Tibial nerve (tissue), 4 donors: ENCODE data around the gene CCDC112. TPM values are rescaled to one million over a fixed set of nuclear protein-coding genes. Genes with fewer than 3 reads are reported as not detected.

Experiments
- DNase-seq, 2 donors: peaks; one replicate each; pipeline ENCODE4 v3.0.0-alpha.2; 2019; ENCODE audit warnings: low spot score in 2 of 2
- H3K27ac ChIP-seq, 4 donors: fragments of 200-600 bp; sonication (generic) in 3 of 4; one replicate each; pipeline ENCODE4 v1.5.1; 2017 to 2019; ENCODE audit warnings: mild to moderate bottlenecking in 1 of 4
- H3K27me3 ChIP-seq, 2 donors: fragments of 200-600 bp; sonication (generic) in 1 of 2; one replicate each; pipeline versions ENCODE4 v1.5.1 to v1.6.0; 2017 to 2019
- H3K36me3 ChIP-seq, 3 donors: fragments of 200-600 bp; sonication (generic); one replicate each; pipeline ENCODE4 v1.5.1; 2018 to 2019
- H3K4me1 ChIP-seq, 4 donors: fragments of 200-600 bp; sonication (generic) in 3 of 4; one replicate each; pipeline ENCODE4 v1.5.1; 2017 to 2019
- H3K4me3 ChIP-seq, 4 donors: fragments of 200-600 bp; sonication (generic) in 3 of 4; one replicate each; pipeline ENCODE4 v1.5.1; 2017 to 2019; ENCODE audit warnings: mild to moderate bottlenecking in 1 of 4, moderate library complexity in 1 of 4
- H3K9me3 ChIP-seq, 4 donors: fragments of 200-600 bp; sonication (generic) in 3 of 4; one replicate each; pipeline ENCODE4 v1.5.1; 2017 to 2019
- EP300 ChIP-seq, 2 donors: sonication (generic); formaldehyde crosslinking; IDR thresholded peaks; one replicate each; pipeline ENCODE4 v1.6.1; 2017; ENCODE audit warnings: antibody characterized with exemption in 2 of 2, mild to moderate bottlenecking in 1 of 2
- POLR2A ChIP-seq, 2 donors: fragments of 450-650 bp; IDR thresholded peaks; one replicate each; pipeline ENCODE4 v1.6.1; 2017; ENCODE audit warnings: antibody characterized with exemption in 2 of 2, mild to moderate bottlenecking in 2 of 2, moderate library complexity in 2 of 2
- WGBS, 2 donors: methylation state at CpG; one replicate each; pipeline ENCODE4 v1.1.5; 2018; 5-methylcytosine and 5-hydroxymethylcytosine counted together
- total RNA-seq, 4 donors: library from RNA; depleted of rRNA; stranded (reverse); fragments of >200 nt; gene quantifications; one replicate each; pipeline ENCODE4 v1.1.0, GENCODE V29; 2016
- TF ChIP-seq, protein P1 (sequence below), 5 experiments: fragments of 200-600 bp in 3 of 5; fragments of 450-650 bp in 2 of 5; sonication (generic) in 3 of 5; IDR thresholded peaks; one replicate each; pipeline ENCODE4 v1.5.1; 2016 to 2019; ENCODE audit warnings: antibody characterized with exemption in 5 of 5, mild to moderate bottlenecking in 3 of 5, moderate library complexity in 2 of 5

Gene CCDC112
- total RNA-seq, 4 donors from 2014 or later, result 5.7 to 15.0 (median 13.8) TPM

DNA sequence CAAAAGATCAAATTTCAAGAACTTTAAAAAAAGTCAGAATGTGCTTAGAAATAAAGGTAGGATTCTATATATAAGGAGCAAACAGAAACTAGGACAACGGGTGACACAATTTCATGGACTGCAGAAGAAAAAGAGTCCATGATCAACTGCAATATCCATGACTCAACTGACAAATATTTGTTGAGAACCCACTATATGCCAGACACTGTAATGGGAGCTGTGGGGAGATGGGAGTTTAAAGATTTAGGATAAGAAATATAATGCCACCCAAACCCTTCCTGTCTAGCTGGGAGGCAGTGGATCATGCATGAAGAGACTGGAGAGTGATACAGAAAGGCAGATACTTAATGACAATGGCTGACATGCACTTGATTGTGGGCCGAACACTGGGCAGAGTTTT lies 27.6 kb upstream of the CCDC112 start:
- no peaks in the 10 kb centered on the region for H3K27me3 ChIP-seq
- no peaks in the 10 kb centered on the region for H3K36me3 ChIP-seq
- TF ChIP-seq EP300 (IDR thresholded peaks at IDR 0.05) (no peak), POLR2A (IDR thresholded peaks at IDR 0.05) (no peak)
- TF ChIP-seq, protein P1, sequence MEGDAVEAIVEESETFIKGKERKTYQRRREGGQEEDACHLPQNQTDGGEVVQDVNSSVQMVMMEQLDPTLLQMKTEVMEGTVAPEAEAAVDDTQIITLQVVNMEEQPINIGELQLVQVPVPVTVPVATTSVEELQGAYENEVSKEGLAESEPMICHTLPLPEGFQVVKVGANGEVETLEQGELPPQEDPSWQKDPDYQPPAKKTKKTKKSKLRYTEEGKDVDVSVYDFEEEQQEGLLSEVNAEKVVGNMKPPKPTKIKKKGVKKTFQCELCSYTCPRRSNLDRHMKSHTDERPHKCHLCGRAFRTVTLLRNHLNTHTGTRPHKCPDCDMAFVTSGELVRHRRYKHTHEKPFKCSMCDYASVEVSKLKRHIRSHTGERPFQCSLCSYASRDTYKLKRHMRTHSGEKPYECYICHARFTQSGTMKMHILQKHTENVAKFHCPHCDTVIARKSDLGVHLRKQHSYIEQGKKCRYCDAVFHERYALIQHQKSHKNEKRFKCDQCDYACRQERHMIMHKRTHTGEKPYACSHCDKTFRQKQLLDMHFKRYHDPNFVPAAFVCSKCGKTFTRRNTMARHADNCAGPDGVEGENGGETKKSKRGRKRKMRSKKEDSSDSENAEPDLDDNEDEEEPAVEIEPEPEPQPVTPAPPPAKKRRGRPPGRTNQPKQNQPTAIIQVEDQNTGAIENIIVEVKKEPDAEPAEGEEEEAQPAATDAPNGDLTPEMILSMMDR (IDR thresholded peaks at IDR 0.05), result no peak
- H3K4me1 ChIP-seq, result peaks cover 0 to 11% (median 5%) of the 10 kb centered on the region in 4 donors
- 92 to 93% methylated on average over 2 of the region's 2 CpGs for WGBS, 2 donors
- no peak for DNase-seq
- H3K9me3 ChIP-seq, result no peaks in the 10 kb centered on the region
- H3K4me3 ChIP-seq, result no peak overlapping the region
- H3K27ac ChIP-seq, result no peak overlapping the region

DNA sequence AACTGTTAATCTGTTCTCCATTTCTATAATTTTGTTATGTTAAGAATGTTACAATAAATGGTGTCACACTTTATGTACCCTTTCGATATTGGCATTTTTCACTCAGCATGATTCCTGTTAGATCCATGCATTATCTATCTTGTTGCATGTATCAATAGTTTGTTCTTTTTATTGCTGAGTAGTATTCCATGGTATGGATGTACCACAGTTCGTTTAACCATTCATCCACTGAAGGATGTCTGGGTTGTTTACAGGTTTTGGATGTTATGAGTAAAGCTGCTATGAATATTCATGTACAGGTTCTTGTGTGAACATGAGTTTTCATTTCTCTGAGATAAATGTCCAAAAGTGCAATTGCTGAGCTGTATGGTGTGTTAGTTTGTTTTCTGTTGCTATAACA lies 26.3 kb upstream of the CCDC112 start:
- H3K9me3 ChIP-seq, result no peaks in the 10 kb centered on the region
- no peak overlapping the region for H3K27ac ChIP-seq
- no peak overlapping the region for H3K4me3 ChIP-seq
- H3K36me3 ChIP-seq, result no peaks in the 10 kb centered on the region
- 46 to 48% methylated on average over 2 of the region's 2 CpGs for WGBS, 2 donors
- no peak for TF ChIP-seq EP300 (IDR thresholded peaks at IDR 0.05)
- TF ChIP-seq POLR2A (IDR thresholded peaks at IDR 0.05), result no peak
- TF ChIP-seq, protein P1 (IDR thresholded peaks at IDR 0.05), result no peak
- no peaks in the 10 kb centered on the region for H3K27me3 ChIP-seq
- H3K4me1 ChIP-seq, result peaks cover 0 to 11% (median 5%) of the 10 kb centered on the region in 4 donors
- no peak for DNase-seq

DNA sequence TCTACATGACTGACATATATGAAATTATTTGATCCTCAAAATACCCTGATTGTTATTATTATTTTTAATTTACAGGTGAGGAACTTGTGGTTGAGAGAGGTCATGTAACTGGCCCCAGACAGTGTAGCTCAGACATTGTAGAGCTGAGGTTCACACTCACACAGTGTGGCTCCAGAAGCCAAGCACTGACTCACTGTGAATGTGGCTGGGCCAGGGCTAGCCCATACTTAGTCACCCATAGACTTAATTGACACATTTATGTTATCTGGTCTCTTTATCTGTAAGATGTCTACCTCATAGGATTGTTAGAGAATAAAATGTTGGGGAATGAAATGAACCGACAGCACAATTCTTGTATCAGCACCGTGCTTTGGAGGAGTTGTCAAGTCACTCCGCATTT lies 24.9 kb upstream of the CCDC112 start:
- H3K36me3 ChIP-seq, result no peaks in the 10 kb centered on the region
- no peak for DNase-seq
- no peak overlapping the region for H3K4me3 ChIP-seq
- no peaks in the 10 kb centered on the region for H3K27me3 ChIP-seq
- H3K4me1 ChIP-seq, result peaks cover 0 to 11% (median 5%) of the 10 kb centered on the region in 4 donors
- H3K27ac ChIP-seq, result no peak overlapping the region
- WGBS, 2 donors, result 97 to 99% methylated on average over 3 of the region's 3 CpGs
- TF ChIP-seq, protein P1 (IDR thresholded peaks at IDR 0.05), result no peak
- TF ChIP-seq EP300 (IDR thresholded peaks at IDR 0.05) (no peak), POLR2A (IDR thresholded peaks at IDR 0.05) (no peak)
- H3K9me3 ChIP-seq, result no peaks in the 10 kb centered on the region

DNA sequence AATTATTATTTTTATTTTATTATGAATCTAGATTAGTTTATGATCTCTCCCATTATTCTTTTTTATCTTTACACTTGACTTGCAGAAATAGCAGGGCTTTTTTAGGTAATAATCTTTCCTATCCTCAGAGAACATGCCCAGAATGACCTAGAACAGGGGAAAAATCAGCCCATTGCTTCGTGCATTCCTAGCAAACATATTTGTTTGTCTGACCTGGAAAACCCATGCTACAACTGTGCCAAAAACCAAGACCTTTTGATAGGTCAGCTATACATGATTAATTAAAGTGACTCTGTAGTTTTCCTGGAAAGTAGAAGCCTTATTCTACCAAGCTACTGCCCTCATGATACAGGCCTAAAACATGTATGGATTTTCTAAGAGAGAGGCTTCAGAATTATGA lies 24.1 kb upstream of the CCDC112 start:
- 39 to 55% methylated on average over 1 of the region's 1 CpG for WGBS, 2 donors
- no peaks in the 10 kb centered on the region for H3K9me3 ChIP-seq
- no peak overlapping the region for H3K4me3 ChIP-seq
- H3K27me3 ChIP-seq, result no peaks in the 10 kb centered on the region
- no peak for TF ChIP-seq EP300 (IDR thresholded peaks at IDR 0.05)
- no peak for DNase-seq
- H3K27ac ChIP-seq, result no peak overlapping the region
- H3K36me3 ChIP-seq, result no peaks in the 10 kb centered on the region
- H3K4me1 ChIP-seq, result peaks cover 0 to 8% (median 3%) of the 10 kb centered on the region in 4 donors

DNA sequence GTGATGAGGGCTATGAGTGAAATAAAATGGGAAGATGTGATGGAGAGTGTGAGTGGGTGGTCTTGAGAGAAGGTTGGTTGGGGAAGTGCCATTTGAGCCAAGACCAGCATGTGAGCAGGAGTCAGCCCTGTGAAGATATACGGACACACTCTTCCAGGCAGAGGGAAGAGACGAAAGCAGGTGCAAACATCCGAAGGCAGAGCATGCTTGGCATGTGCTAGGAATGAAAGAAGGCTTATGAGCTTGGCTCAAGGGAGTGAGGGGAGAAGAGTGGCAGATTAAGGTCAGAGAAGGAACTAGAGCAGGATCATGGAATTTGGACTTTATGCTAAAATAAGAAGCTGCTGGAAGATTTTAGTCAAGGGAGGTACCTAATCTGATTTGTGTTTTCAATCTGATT lies 23.6 kb upstream of the CCDC112 start:
- Histone ChIP-seq H3K36me3 (no peaks in the 10 kb centered on the region), H3K27ac (no peak overlapping the region), H3K27me3 (no peaks in the 10 kb centered on the region), H3K9me3 (no peaks in the 10 kb centered on the region), H3K4me3 (no peak overlapping the region), H3K4me1 (peaks cover 0 to 2% (median under 1%) of the 10 kb centered on the region in 4 donors)
- TF ChIP-seq, protein P1 (IDR thresholded peaks at IDR 0.05), result no peak
- TF ChIP-seq EP300 (IDR thresholded peaks at IDR 0.05), result no peak
- TF ChIP-seq POLR2A (IDR thresholded peaks at IDR 0.05), result no peak
- no peak for DNase-seq
- WGBS, 2 donors, result 67 to 73% methylated on average over 3 of the region's 3 CpGs

DNA sequence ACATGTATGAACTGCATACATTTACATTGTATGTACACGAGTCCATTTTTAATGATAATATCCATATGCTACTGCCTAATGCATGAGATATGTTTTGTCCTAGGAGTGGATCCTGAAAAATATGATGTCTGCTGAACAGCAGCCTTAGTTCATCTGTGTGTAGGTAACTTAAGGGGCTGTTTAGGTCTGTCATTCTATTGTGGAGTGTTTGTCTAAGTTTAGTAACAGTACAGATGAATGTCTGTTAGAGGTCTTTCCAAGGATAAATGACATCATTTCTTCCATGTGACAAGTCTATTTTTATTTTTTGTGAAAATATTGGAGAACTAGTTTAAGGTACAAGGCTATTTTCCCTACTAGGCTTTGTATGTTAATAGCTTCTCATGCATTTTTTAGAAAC lies 22.6 kb upstream of the CCDC112 start:
- TF ChIP-seq, protein P1 (IDR thresholded peaks at IDR 0.05), result no peak
- TF ChIP-seq EP300 (IDR thresholded peaks at IDR 0.05) (no peak), POLR2A (IDR thresholded peaks at IDR 0.05) (no peak)

More for the DNA sequence above, 22.6 kb upstream of the CCDC112 start:
- Histone ChIP-seq H3K36me3 (no peaks in the 10 kb centered on the region), H3K27me3 (no peaks in the 10 kb centered on the region), H3K4me3 (no peak overlapping the region), H3K4me1 (no peaks in the 10 kb centered on the region), H3K27ac (no peak overlapping the region), H3K9me3 (no peaks in the 10 kb centered on the region)
- DNase-seq, result no peak
- 0% methylated on average over 1 of the region's 1 CpG for WGBS, 2 donors
